ENCODE results near the gene DIDO1. TPM values are rescaled to one million over a fixed set of nuclear protein-coding genes. Genes with fewer than 3 reads are reported as not detected.

The DIDO1 gene
- polyA plus RNA-seq, 1 of the 3 experiments (the other 2 are of a cell fraction) = 14.7 TPM

DNA sequence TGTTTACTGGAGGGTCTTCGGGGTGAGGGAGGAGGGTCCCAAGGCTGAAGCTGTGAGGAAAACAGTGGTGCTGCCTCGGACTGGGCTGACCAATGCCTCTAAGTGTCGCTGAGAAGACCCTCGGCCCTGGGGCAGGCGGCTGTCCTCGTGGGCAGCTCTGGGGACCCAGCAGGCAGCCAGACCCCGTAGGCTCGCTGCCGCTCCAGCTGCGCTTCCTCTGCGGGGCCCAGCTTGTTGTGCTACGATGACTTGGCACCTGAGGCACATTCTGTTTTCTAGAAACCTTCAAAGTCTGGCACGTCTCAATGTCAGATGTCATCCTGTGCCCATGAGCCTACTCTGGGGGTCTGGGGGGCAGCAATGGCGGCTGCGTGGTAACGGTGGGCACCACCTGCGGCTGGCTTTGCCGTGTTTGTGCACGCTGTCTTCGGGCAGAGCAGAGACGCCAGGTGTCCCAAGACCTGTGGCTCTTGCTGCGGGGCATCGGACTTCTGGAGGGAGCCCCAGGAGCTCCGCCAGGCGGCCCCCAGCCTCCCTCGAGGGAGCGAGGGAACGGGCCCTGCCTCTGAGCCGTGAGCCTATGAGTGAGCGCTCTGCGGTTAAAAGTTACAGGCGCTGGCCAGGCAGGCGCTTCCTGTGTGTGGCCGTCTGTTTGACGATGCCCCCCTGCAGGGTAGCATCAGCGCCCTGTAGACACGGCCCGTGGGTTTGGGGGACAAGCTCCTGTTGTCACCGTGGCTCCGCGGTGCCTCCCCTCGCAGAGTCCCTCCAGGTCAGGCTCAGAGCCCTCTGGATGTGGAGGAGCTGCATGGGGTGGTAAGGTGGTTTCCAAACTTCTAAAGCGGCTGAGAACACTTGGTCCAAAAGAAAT lies 33.0 kb upstream of the DIDO1 start:
- no peak overlapping the region for H3K9ac ChIP-seq
- WGBS (ENCODE audit: low lambda C conversion rate) = 70% methylated on average over 14 of the region's 43 CpGs
- CTCF ChIA-PET = interaction anchor here (0.9 to 1.8 kb wide), 3 partner anchors 12 to 38 kb away, joined by 3 to 8 read pairs (median 4); no protein-coding TSS in a partner anchor

More for the DNA sequence above, 33.0 kb upstream of the DIDO1 start:
- Histone ChIP-seq H3K27me3 (ENCODE audit: insufficient read depth) (0 out of 2 replicates have a peak, but pooled peaks cover 4% of the 10 kb centered on the region), H3K9me3 (no peaks in the 10 kb centered on the region), H2AFZ (ENCODE audit: low read depth) (no peak overlapping the region), H3F3A (replicated peaks; ENCODE audit: insufficient read depth) (no peaks in the 10 kb centered on the region), H3K27ac (ENCODE audit: low read depth in 2 of 2, low read length in 1 of 2) (no peak overlapping the region), H3K36me3 (replicated peaks in 1 of 2; ENCODE audit: control insufficient read depth in 1 of 2, insufficient read depth in 2 of 2, low read length in 1 of 2) (no peaks in the 10 kb centered on the region), H3K4me3 (ENCODE audit: low read depth in 2 of 2, low read length in 1 of 2) (no peak overlapping the region), H3K9me2 (no peaks in the 10 kb centered on the region), H3K4me2 (no peak overlapping the region), H3K79me2 (ENCODE audit: insufficient read depth) (no peaks in the 10 kb centered on the region), H4K20me1 (ENCODE audit: insufficient read depth) (no peaks in the 10 kb centered on the region), H3K4me1 (ENCODE audit: control insufficient read depth in 1 of 2, insufficient read depth in 2 of 2, low read depth in 1 of 2, low read length in 1 of 2) (peaks cover 0 to 3% of the 10 kb centered on the region in 2 experiments; a peak in 1 of 4 replicates)
- DNase-seq = peak; percentile 12
- POLR2A ChIA-PET = no interaction called here
- no peak for TF ChIP-seq FOSL2 (IDR thresholded peaks at IDR 0.05; ENCODE audit: borderline replicate concordance, low read depth)
- no peak for TF ChIP-seq EP300 (IDR thresholded peaks at IDR 0.05; ENCODE audit: borderline replicate concordance in 1 of 2, low read depth in 1 of 2, low read length in 1 of 2)
- TF ChIP-seq RAD21 (IDR thresholded peaks at IDR 0.05; ENCODE audit: low read length) = no peak
- no peak for TF ChIP-seq MEF2A (IDR thresholded peaks at IDR 0.05; ENCODE audit: borderline replicate concordance, low read depth)
- TF ChIP-seq, protein P1, sequence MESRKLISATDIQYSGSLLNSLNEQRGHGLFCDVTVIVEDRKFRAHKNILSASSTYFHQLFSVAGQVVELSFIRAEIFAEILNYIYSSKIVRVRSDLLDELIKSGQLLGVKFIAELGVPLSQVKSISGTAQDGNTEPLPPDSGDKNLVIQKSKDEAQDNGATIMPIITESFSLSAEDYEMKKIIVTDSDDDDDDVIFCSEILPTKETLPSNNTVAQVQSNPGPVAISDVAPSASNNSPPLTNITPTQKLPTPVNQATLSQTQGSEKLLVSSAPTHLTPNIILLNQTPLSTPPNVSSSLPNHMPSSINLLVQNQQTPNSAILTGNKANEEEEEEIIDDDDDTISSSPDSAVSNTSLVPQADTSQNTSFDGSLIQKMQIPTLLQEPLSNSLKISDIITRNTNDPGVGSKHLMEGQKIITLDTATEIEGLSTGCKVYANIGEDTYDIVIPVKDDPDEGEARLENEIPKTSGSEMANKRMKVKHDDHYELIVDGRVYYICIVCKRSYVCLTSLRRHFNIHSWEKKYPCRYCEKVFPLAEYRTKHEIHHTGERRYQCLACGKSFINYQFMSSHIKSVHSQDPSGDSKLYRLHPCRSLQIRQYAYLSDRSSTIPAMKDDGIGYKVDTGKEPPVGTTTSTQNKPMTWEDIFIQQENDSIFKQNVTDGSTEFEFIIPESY (IDR thresholded peaks at IDR 0.05; ENCODE audit: borderline replicate concordance, low read depth) = no peak
- no peak for TF ChIP-seq ELF1 (IDR thresholded peaks at IDR 0.05)
- TF ChIP-seq MXI1 (IDR thresholded peaks at IDR 0.05; ENCODE audit: low read depth, low read length) = no peak
- no peak for TF ChIP-seq EZH2phosphoT487 (IDR thresholded peaks at IDR 0.05; ENCODE audit: borderline replicate concordance, low read depth)
- TF ChIP-seq, protein P2, sequence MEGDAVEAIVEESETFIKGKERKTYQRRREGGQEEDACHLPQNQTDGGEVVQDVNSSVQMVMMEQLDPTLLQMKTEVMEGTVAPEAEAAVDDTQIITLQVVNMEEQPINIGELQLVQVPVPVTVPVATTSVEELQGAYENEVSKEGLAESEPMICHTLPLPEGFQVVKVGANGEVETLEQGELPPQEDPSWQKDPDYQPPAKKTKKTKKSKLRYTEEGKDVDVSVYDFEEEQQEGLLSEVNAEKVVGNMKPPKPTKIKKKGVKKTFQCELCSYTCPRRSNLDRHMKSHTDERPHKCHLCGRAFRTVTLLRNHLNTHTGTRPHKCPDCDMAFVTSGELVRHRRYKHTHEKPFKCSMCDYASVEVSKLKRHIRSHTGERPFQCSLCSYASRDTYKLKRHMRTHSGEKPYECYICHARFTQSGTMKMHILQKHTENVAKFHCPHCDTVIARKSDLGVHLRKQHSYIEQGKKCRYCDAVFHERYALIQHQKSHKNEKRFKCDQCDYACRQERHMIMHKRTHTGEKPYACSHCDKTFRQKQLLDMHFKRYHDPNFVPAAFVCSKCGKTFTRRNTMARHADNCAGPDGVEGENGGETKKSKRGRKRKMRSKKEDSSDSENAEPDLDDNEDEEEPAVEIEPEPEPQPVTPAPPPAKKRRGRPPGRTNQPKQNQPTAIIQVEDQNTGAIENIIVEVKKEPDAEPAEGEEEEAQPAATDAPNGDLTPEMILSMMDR (IDR thresholded peaks at IDR 0.05) = no peak
- no peak for TF ChIP-seq TEAD4 (IDR thresholded peaks at IDR 0.05; ENCODE audit: borderline replicate concordance, insufficient read depth)
- TF ChIP-seq NRF1 (IDR thresholded peaks at IDR 0.05; ENCODE audit: low read depth, low read length) = no peak
- TF ChIP-seq, protein P3, sequence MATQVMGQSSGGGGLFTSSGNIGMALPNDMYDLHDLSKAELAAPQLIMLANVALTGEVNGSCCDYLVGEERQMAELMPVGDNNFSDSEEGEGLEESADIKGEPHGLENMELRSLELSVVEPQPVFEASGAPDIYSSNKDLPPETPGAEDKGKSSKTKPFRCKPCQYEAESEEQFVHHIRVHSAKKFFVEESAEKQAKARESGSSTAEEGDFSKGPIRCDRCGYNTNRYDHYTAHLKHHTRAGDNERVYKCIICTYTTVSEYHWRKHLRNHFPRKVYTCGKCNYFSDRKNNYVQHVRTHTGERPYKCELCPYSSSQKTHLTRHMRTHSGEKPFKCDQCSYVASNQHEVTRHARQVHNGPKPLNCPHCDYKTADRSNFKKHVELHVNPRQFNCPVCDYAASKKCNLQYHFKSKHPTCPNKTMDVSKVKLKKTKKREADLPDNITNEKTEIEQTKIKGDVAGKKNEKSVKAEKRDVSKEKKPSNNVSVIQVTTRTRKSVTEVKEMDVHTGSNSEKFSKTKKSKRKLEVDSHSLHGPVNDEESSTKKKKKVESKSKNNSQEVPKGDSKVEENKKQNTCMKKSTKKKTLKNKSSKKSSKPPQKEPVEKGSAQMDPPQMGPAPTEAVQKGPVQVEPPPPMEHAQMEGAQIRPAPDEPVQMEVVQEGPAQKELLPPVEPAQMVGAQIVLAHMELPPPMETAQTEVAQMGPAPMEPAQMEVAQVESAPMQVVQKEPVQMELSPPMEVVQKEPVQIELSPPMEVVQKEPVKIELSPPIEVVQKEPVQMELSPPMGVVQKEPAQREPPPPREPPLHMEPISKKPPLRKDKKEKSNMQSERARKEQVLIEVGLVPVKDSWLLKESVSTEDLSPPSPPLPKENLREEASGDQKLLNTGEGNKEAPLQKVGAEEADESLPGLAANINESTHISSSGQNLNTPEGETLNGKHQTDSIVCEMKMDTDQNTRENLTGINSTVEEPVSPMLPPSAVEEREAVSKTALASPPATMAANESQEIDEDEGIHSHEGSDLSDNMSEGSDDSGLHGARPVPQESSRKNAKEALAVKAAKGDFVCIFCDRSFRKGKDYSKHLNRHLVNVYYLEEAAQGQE (IDR thresholded peaks at IDR 0.05; ENCODE audit: low read depth, low read length) = no peak
- no peak for TF ChIP-seq RXRA (IDR thresholded peaks at IDR 0.05; ENCODE audit: borderline replicate concordance, low read depth)
- TF ChIP-seq JUND (IDR thresholded peaks at IDR 0.05) = no peak
- no peak for TF ChIP-seq YY1 (IDR thresholded peaks at IDR 0.05; ENCODE audit: low read depth)
- TF ChIP-seq FOXJ3 (CRISPR knock-in tag; IDR thresholded peaks at IDR 0.05) = no peak
